GM12874 (cell line): ENCODE data around the gene CDC27.

ENCODE experiments used
- TF ChIP-seq, protein P1 (sequence below): IDR thresholded peaks from 2 replicates; pipeline ENCODE4 v1.5.1; 2011; ENCODE audit warnings: low read depth, mild to moderate bottlenecking, control low read depth, low read length, moderate library complexity; ENCODE audit not compliant: insufficient read depth

CDC27 gene

GRCh38 chr17:47076171-47076570 lies 112.9 kb downstream of the CDC27 start:
- TF ChIP-seq, protein P1, sequence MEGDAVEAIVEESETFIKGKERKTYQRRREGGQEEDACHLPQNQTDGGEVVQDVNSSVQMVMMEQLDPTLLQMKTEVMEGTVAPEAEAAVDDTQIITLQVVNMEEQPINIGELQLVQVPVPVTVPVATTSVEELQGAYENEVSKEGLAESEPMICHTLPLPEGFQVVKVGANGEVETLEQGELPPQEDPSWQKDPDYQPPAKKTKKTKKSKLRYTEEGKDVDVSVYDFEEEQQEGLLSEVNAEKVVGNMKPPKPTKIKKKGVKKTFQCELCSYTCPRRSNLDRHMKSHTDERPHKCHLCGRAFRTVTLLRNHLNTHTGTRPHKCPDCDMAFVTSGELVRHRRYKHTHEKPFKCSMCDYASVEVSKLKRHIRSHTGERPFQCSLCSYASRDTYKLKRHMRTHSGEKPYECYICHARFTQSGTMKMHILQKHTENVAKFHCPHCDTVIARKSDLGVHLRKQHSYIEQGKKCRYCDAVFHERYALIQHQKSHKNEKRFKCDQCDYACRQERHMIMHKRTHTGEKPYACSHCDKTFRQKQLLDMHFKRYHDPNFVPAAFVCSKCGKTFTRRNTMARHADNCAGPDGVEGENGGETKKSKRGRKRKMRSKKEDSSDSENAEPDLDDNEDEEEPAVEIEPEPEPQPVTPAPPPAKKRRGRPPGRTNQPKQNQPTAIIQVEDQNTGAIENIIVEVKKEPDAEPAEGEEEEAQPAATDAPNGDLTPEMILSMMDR: no peak

DNA sequence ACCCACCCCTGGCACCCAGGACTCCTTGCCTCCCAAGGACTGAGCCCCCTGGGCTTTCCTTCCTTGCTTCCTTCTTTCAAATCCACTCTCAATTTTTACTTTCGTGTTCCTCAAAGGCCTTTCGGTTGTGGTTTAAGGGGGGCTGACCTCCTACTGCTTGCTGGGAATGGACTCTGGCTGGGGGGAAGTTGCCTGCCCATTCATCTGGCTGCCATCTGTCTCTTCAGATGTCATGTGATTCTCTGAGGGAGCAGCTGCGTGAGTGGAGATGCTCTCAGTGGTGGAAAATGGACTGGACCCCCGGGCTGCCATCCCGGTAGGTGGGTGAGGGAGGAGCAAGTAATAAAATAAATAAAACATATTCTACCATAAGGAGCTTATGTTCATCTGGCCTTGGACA lies 116.2 kb downstream of the CDC27 start:
- TF ChIP-seq, protein P1: no peak
